OCI-LY3 (cell line): Measurements from ENCODE around the gene USP22.

Experiments
- H2AFZ ChIP-seq: fragments of 200-600, 300-600 bp; shearing (Covaris generic); 2 replicates; pipeline ENCODE4 v1.6.0; 2014; ENCODE audit warnings: antibody characterized with exemption, low read depth, low read length
- H3K27ac ChIP-seq: fragments of 200-600, 300-600 bp; sonication (generic); 2 replicates; pipeline ENCODE4 v1.5.1; 2014; ENCODE audit warnings: mild to moderate bottlenecking, low read length, moderate library complexity, mixed read lengths
- H3K27me3 ChIP-seq: fragments of 200-600, 300-600 bp; sonication (generic); 2 replicates; pipeline ENCODE4 v1.6.1; 2014; ENCODE audit warnings: low read depth, low read length, mixed read lengths
- H3K36me3 ChIP-seq: fragments of 200-600, 300-600 bp; sonication (generic); replicated peaks from 2 replicates; pipeline ENCODE3; 2014; ENCODE audit warnings: low read depth, low read length, mixed read lengths
- H3K4me1 ChIP-seq: fragments of 300-600, 200-600 bp; sonication (generic); 2 replicates; pipeline ENCODE4 v1.6.1; 2014; ENCODE audit warnings: low read length, mixed read lengths
- H3K4me2 ChIP-seq: fragments of 200-600, 300-600 bp; sonication (generic); 2 replicates; pipeline ENCODE4 v1.6.1; 2014; ENCODE audit warnings: low read length, mixed read lengths
- H3K4me3 ChIP-seq: fragments of 300-600, 200-600 bp; sonication (generic); 2 replicates; pipeline ENCODE4 v1.5.1; 2014; ENCODE audit warnings: antibody characterized with exemption, mild to moderate bottlenecking, low read length, moderate library complexity
- H3K79me2 ChIP-seq: fragments of 300-600, 200-600 bp; shearing (Covaris generic); 2 replicates; pipeline ENCODE4 v1.6.1; 2014; ENCODE audit warnings: mild to moderate bottlenecking, low read length, mixed read lengths
- H3K9ac ChIP-seq: fragments of 300-600, 200-600 bp; shearing (Covaris generic); 2 replicates; pipeline ENCODE4 v1.6.0; 2014; ENCODE audit warnings: mild to moderate bottlenecking, low read length, moderate library complexity
- H3K9me3 ChIP-seq: fragments of 200-600, 300-600 bp; shearing (Covaris generic); 2 replicates; pipeline ENCODE4 v1.6.1; 2014; ENCODE audit warnings: low read length, mixed read lengths; ENCODE audit not compliant: insufficient read depth
- H4K20me1 ChIP-seq: fragments of 200-600, 300-600 bp; sonication (generic); 2 replicates; pipeline ENCODE4 v1.6.1; 2016; ENCODE audit warnings: low read length, mixed read lengths; ENCODE audit not compliant: insufficient read depth
- EZH2phosphoT487 ChIP-seq: fragments of 200-600 bp; shearing (Covaris generic); IDR thresholded peaks from 2 replicates; pipeline ENCODE4 v1.6.1; 2018; ENCODE audit warnings: antibody characterized with exemption, mixed run types, low read depth
- TF ChIP-seq, protein P1 (sequence below): fragments of 200-600, 300-600 bp; sonication (generic); IDR thresholded peaks from 2 replicates; pipeline ENCODE4 v1.5.1; 2014; ENCODE audit warnings: antibody characterized with exemption, low read length, low read depth

The USP22 gene

GRCh38 chr17:21021208-21021803, 21.5 kb downstream of the USP22 start:
- Histone ChIP-seq H3K4me1 (no peaks in the 10 kb centered on the region), H3K9ac (no peak overlapping the region), H2AFZ (no peak overlapping the region), H3K9me3 (no peaks in the 10 kb centered on the region), H4K20me1 (peaks cover 7% of the 10 kb centered on the region), H3K4me3 (no peak overlapping the region), H3K27me3 (no peaks in the 10 kb centered on the region), H3K27ac (no peak overlapping the region), H3K79me2 (peaks cover 40% of the 10 kb centered on the region), H3K4me2 (no peak overlapping the region), H3K36me3 (no peaks in the 10 kb centered on the region)
- no peak for TF ChIP-seq EZH2phosphoT487
- TF ChIP-seq, protein P1, sequence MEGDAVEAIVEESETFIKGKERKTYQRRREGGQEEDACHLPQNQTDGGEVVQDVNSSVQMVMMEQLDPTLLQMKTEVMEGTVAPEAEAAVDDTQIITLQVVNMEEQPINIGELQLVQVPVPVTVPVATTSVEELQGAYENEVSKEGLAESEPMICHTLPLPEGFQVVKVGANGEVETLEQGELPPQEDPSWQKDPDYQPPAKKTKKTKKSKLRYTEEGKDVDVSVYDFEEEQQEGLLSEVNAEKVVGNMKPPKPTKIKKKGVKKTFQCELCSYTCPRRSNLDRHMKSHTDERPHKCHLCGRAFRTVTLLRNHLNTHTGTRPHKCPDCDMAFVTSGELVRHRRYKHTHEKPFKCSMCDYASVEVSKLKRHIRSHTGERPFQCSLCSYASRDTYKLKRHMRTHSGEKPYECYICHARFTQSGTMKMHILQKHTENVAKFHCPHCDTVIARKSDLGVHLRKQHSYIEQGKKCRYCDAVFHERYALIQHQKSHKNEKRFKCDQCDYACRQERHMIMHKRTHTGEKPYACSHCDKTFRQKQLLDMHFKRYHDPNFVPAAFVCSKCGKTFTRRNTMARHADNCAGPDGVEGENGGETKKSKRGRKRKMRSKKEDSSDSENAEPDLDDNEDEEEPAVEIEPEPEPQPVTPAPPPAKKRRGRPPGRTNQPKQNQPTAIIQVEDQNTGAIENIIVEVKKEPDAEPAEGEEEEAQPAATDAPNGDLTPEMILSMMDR = no peak

DNA sequence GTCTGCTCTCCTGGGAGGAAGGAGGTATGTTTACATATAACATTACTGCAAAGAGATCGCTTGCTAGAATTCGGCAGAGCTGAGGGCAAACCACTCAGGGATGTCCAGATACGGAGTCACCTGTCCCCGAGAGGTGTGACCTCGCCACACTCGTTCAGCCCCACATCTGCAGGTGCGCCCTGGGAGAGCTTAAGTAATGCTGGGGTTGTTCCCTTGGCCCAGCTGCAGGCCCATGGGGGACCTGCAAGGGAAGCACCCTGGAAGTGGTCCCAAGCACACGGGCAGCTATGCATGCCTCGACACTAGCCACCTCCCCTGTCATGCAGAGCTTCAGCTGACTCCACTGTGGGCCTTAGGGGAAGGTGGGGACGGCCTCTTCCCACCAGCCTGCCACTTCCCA, 22.2 kb downstream of the USP22 start:
- H3K4me2 ChIP-seq = no peak overlapping the region
- no peaks in the 10 kb centered on the region for H3K4me1 ChIP-seq
- TF ChIP-seq, protein P1 = no peak
- no peak for TF ChIP-seq EZH2phosphoT487
- H3K9ac ChIP-seq = no peak overlapping the region
- no peak overlapping the region for H3K27ac ChIP-seq
- no peak overlapping the region for H2AFZ ChIP-seq
- no peak overlapping the region for H3K4me3 ChIP-seq
- H3K36me3 ChIP-seq = no peaks in the 10 kb centered on the region
- no peaks in the 10 kb centered on the region for H3K27me3 ChIP-seq
- H3K9me3 ChIP-seq = no peaks in the 10 kb centered on the region
- peaks cover 7% of the 10 kb centered on the region for H4K20me1 ChIP-seq
- peaks cover 34% of the 10 kb centered on the region for H3K79me2 ChIP-seq

- no peak overlapping the region for H3K4me3 ChIP-seq
- H4K20me1 ChIP-seq = peaks cover 7% of the 10 kb centered on the region
- H3K36me3 ChIP-seq = no peaks in the 10 kb centered on the region
- H3K79me2 ChIP-seq = peaks cover 29% of the 10 kb centered on the region
- H3K9me3 ChIP-seq = no peaks in the 10 kb centered on the region
- no peaks in the 10 kb centered on the region for H3K4me1 ChIP-seq
- no peak overlapping the region for H3K27ac ChIP-seq
- TF ChIP-seq, protein P1 = peak; percentile 8; the same call in 1 of the 2 replicates
- TF ChIP-seq EZH2phosphoT487 = no peak
- no peak overlapping the region for H3K9ac ChIP-seq
- H2AFZ ChIP-seq = no peak overlapping the region
- H3K27me3 ChIP-seq = no peaks in the 10 kb centered on the region
- H3K4me2 ChIP-seq = no peak overlapping the region
Measured at GRCh38 chr17:21019976-21020586, 22.7 kb downstream of the USP22 start.

DNA sequence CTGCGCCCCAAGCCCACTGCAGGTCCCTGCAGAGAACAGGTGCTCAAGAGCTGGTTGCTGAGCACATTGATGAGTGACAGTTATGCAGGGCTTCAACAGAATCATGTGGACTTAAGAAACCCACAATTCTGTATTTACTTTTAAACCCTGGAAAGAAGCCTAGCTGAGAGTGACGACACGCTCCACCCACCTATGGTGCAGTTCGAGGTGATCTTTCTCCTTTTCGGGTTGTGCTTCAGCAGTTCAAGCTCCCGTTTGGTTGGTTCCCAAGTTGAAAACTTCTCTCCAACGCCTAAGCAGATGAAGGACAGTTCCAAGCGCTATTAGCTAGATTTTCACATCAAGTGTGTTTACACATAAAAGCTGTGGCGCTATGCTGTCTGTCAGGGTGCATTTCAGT, 23.9 kb downstream of the USP22 start:
- Histone ChIP-seq H4K20me1 (peaks cover 3% of the 10 kb centered on the region), H3K4me3 (no peak overlapping the region), H3K9me3 (no peaks in the 10 kb centered on the region), H3K36me3 (no peaks in the 10 kb centered on the region), H3K4me1 (no peaks in the 10 kb centered on the region), H3K27me3 (no peaks in the 10 kb centered on the region), H3K4me2 (no peak overlapping the region), H3K9ac (no peak overlapping the region), H3K79me2 (peaks cover 17% of the 10 kb centered on the region), H3K27ac (no peak overlapping the region), H2AFZ (no peak overlapping the region)
- no peak for TF ChIP-seq EZH2phosphoT487
- TF ChIP-seq, protein P1 = no peak
